GM23248 (cell line): ENCODE data around the gene TCAIM. TPM values are rescaled to one million over a fixed set of nuclear protein-coding genes. Genes with fewer than 3 reads are reported as not detected.
A peak's percentile ranks its signal among the peaks of the same experiment; 100 is the strongest.

Source experiments
- DNase-seq: peaks from one replicate; pipeline ENCODE4 v3.0.0-alpha.2; 2015
- H2AFZ ChIP-seq: fragments of 200-600 bp; sonication (generic); 2 replicates; pipeline ENCODE4 v1.6.1; 2016; ENCODE audit warnings: antibody characterized with exemption
- H3F3A ChIP-seq: fragments of 200-600 bp; sonication (generic); 2 replicates; pipeline ENCODE4 v1.6.1; 2016; ENCODE audit warnings: mild to moderate bottlenecking, antibody characterized with exemption, mixed run types; ENCODE audit not compliant: insufficient read depth
- H3K27ac ChIP-seq: fragments of 200-600 bp; sonication (generic); 2 replicates; pipeline ENCODE4 v1.5.1; 2016; ENCODE audit warnings: mild to moderate bottlenecking
- H3K27me3 ChIP-seq: fragments of 200-600 bp; sonication (generic); replicated peaks from 2 replicates; pipeline ENCODE4 v1.6.1; 2016; ENCODE audit warnings: mild to moderate bottlenecking; ENCODE audit not compliant: insufficient read depth
- H3K36me3 ChIP-seq: fragments of 200-600 bp; sonication (generic); 2 replicates; pipeline ENCODE4 v1.6.1; 2016; ENCODE audit warnings: low read depth, mild to moderate bottlenecking
- H3K4me1 ChIP-seq: fragments of 200-600 bp; sonication (generic); 2 replicates; pipeline ENCODE4 v1.6.1; 2016; ENCODE audit warnings: mild to moderate bottlenecking; ENCODE audit not compliant: insufficient read depth
- H3K4me2 ChIP-seq: fragments of 200-600 bp; sonication (generic); one replicate; pipeline ENCODE4 v1.6.1; 2016; ENCODE audit warnings: mild to moderate bottlenecking; ENCODE audit not compliant: unreplicated experiment
- H3K4me3 ChIP-seq: fragments of 200-600 bp; sonication (generic); 2 replicates; pipeline ENCODE4 v1.5.1; 2016; ENCODE audit warnings: mild to moderate bottlenecking
- H3K79me2 ChIP-seq: fragments of 200-600 bp; sonication (generic); 2 replicates; pipeline ENCODE4 v1.6.1; 2016; ENCODE audit warnings: mild to moderate bottlenecking; ENCODE audit not compliant: insufficient read depth
- H3K9ac ChIP-seq: fragments of 200-600 bp; sonication (generic); 2 replicates; pipeline ENCODE4 v1.6.1; 2016; ENCODE audit warnings: mild to moderate bottlenecking
- H3K9me2 ChIP-seq: fragments of 200-600 bp; sonication (generic); 2 replicates; pipeline ENCODE4 v1.6.1; 2016; ENCODE audit warnings: mixed run types, mild to moderate bottlenecking, moderate library complexity; ENCODE audit not compliant: insufficient read depth
- H3K9me3 ChIP-seq: fragments of 200-600 bp; sonication (generic); one replicate; pipeline ENCODE4 v1.6.1; 2017; ENCODE audit warnings: low read depth
- H4K20me1 ChIP-seq: fragments of 200-600 bp; sonication (generic); 2 replicates; pipeline ENCODE4 v1.6.0; 2016; ENCODE audit not compliant: insufficient read depth
- EZH2 ChIP-seq: fragments of 200-600 bp; sonication (generic); IDR thresholded peaks from 2 replicates; pipeline ENCODE4 v1.6.1; 2018; ENCODE audit warnings: antibody characterized with exemption, mild to moderate bottlenecking; ENCODE audit not compliant: insufficient read depth, poor library complexity, severe bottlenecking
- EZH2phosphoT487 ChIP-seq: fragments of 200-600 bp; sonication (generic); IDR thresholded peaks from 2 replicates; pipeline ENCODE4 v1.6.1; 2018; ENCODE audit warnings: antibody characterized with exemption, moderate library complexity, mild to moderate bottlenecking, low read depth; ENCODE audit not compliant: insufficient read depth
- WGBS, 2 experiments: methylation state at CpG; one replicate each; pipeline ENCODE4 v1.1.6; 2015 to 2017; ENCODE audit warnings: low lambda C conversion rate in 2 of 2, low coverage in 1 of 2; ENCODE audit errors: missing lambda C conversion rate in 2 of 2; 5-methylcytosine and 5-hydroxymethylcytosine counted together
- in situ Hi-C: fragments of 300-500 bp; cut with MboI; formaldehyde crosslinking; loops from 2 replicates; pipeline ENCODE4 v1.15.0; 2020
- polyA plus RNA-seq: library from polyadenylated mRNA; unstranded; fragments of >200 nt; fragmentation: Nextera tagmentation; extraction: Ambion mirVana; gene quantifications from 2 replicates; pipeline ENCODE4 v1.2.1, GENCODE V29; 2016
- total RNA-seq: library from RNA; depleted of rRNA; stranded (reverse); fragments of >200 nt; shearing (Covaris generic); gene quantifications from 2 replicates; pipeline ENCODE4 v1.2.3, GENCODE V29; 2014

Gene TCAIM
- total and polyA plus RNA-seq, 2 experiments from 2014 or later: 13.9 to 16.3 TPM

DNA sequence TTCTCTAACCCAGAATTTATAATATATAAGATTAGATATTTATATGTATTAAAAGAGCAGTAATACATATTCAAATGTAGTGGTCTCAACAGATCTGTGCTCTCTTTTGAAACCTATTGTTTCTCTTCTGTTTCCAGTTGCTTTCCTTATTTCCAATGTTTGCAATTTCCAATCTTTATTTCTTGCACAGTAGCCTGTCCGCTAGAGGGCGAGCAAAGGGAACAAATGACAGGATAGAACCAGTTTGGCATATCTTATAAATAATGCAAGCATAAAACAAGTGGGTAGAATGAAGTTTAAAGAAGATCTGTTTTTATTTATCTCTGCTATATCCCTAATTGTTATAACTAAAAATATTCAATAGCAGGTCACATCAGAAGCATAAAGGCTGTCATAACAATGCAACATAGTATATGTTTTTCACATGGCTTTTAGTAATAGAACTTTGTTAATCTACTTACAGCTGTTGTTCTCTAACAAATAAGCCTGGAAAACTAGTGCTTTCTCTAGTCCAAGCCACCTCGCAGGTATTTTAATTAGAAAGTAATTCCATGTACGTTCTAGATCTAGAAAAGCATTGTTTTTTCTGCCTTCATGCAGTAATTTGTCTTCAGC, 15.1 kb upstream of the TCAIM start:
- no peaks in the 10 kb centered on the region for H4K20me1 ChIP-seq
- no peaks in the 10 kb centered on the region for H3K9me3 ChIP-seq
- H3K4me2 ChIP-seq: no peak overlapping the region
- WGBS, 2 experiments: 0 to 1% methylated on average over 4 of the region's 4 CpGs
- no peaks in the 10 kb centered on the region for H3K27me3 ChIP-seq
- H3K36me3 ChIP-seq: no peaks in the 10 kb centered on the region
- no peak overlapping the region for H3K27ac ChIP-seq
- no peak overlapping the region for H3K4me3 ChIP-seq
- H3K4me1 ChIP-seq: no peaks in the 10 kb centered on the region
- no peaks in the 10 kb centered on the region for H3K79me2 ChIP-seq
- H3K9ac ChIP-seq: no peak overlapping the region
- H3F3A ChIP-seq: no peaks in the 10 kb centered on the region
- no peak overlapping the region for H2AFZ ChIP-seq
- H3K9me2 ChIP-seq: no peaks in the 10 kb centered on the region
- peak; percentile 80 for DNase-seq
- in situ Hi-C loops: no loop called here
- TF ChIP-seq EZH2 (no peak), EZH2phosphoT487 (no peak)

DNA sequence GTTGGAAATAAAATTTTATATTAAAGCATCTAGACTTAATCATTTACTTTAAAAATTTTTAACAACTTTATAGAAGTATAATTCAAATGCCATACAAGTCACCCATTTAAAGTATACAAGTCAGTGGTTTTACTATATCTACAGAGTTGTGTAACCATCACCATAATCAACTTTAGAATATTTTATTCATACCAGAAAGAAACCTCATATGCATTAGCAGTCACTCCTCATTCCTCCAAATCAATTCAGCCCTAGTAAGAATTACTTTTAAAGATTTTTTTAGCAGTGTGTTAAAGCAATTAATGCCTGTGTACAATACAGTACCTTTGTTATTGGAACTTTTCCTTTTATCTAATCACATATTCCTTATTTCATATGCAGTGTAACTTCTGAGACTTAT, 14.0 kb upstream of the TCAIM start:
- TF ChIP-seq EZH2phosphoT487 (no peak), EZH2 (no peak)
- H4K20me1 ChIP-seq: no peaks in the 10 kb centered on the region
- H3K9me2 ChIP-seq: no peaks in the 10 kb centered on the region
- no peak overlapping the region for H3K4me3 ChIP-seq
- no peak overlapping the region for H3K9ac ChIP-seq
- H3K36me3 ChIP-seq: no peaks in the 10 kb centered on the region
- in situ Hi-C loops: no loop called here
- 0 out of 2 replicates have a peak, but pooled peaks cover 6% of the 10 kb centered on the region for H3K27me3 ChIP-seq
- no peaks in the 10 kb centered on the region for H3K9me3 ChIP-seq
- H3K4me2 ChIP-seq: no peak overlapping the region
- no peaks in the 10 kb centered on the region for H3K4me1 ChIP-seq
- H2AFZ ChIP-seq: no peak overlapping the region
- H3K27ac ChIP-seq: no peak overlapping the region
- DNase-seq: no peak
- H3K79me2 ChIP-seq: no peaks in the 10 kb centered on the region
- no peaks in the 10 kb centered on the region for H3F3A ChIP-seq

DNA sequence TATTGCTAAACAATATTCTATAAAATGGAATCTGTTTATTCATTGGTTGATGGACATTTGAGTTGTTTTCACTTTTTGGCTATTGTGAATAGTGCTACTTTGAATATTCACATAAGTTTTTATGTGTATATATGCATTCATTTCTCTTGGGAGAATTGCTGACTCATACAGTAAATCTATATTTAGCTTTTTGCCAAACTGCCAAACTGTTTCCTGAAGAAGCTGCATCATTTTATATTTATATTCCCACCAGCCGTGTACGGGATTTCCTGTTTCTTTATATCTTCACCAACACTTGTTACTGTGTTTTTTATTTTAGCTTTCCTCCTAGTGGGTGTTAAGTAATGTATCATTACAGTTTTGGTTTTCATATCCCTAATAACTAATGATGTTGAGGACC, 12.5 kb upstream of the TCAIM start:
- Histone ChIP-seq H3K9me2 (no peaks in the 10 kb centered on the region), H4K20me1 (no peaks in the 10 kb centered on the region), H3K79me2 (no peaks in the 10 kb centered on the region), H3K36me3 (no peaks in the 10 kb centered on the region), H3K4me2 (no peak overlapping the region), H3K9me3 (no peaks in the 10 kb centered on the region), H3K4me3 (no peak overlapping the region), H2AFZ (no peak overlapping the region), H3K4me1 (no peaks in the 10 kb centered on the region), H3K9ac (no peak overlapping the region), H3K27ac (no peak overlapping the region), H3F3A (no peaks in the 10 kb centered on the region), H3K27me3 (0 out of 2 replicates have a peak, but pooled peaks cover 6% of the 10 kb centered on the region)
- DNase-seq: peak; percentile 57
- TF ChIP-seq EZH2phosphoT487 (no peak), EZH2 (no peak)
- in situ Hi-C loops: no loop called here
- WGBS, 2 experiments: 0 to 5% methylated on average over 2 of the region's 2 CpGs

GRCh38 chr3:44326515-44326914, 12.1 kb upstream of the TCAIM start:
- H4K20me1 ChIP-seq: no peaks in the 10 kb centered on the region
- 0 out of 2 replicates have a peak, but pooled peaks cover 6% of the 10 kb centered on the region for H3K27me3 ChIP-seq
- no peaks in the 10 kb centered on the region for H3F3A ChIP-seq
- no peaks in the 10 kb centered on the region for H3K4me1 ChIP-seq
- H3K79me2 ChIP-seq: no peaks in the 10 kb centered on the region
- TF ChIP-seq EZH2 (no peak), EZH2phosphoT487 (no peak)
- no peak overlapping the region for H3K4me2 ChIP-seq
- no peak overlapping the region for H2AFZ ChIP-seq
- 41 to 45% methylated on average over 3 of the region's 3 CpGs for WGBS, 2 experiments
- no peak overlapping the region for H3K4me3 ChIP-seq
- no peaks in the 10 kb centered on the region for H3K9me3 ChIP-seq
- no peak for DNase-seq
- in situ Hi-C loops: no loop called here
- H3K9me2 ChIP-seq: no peaks in the 10 kb centered on the region
- H3K36me3 ChIP-seq: no peaks in the 10 kb centered on the region
- no peak overlapping the region for H3K27ac ChIP-seq
- H3K9ac ChIP-seq: no peak overlapping the region

DNA sequence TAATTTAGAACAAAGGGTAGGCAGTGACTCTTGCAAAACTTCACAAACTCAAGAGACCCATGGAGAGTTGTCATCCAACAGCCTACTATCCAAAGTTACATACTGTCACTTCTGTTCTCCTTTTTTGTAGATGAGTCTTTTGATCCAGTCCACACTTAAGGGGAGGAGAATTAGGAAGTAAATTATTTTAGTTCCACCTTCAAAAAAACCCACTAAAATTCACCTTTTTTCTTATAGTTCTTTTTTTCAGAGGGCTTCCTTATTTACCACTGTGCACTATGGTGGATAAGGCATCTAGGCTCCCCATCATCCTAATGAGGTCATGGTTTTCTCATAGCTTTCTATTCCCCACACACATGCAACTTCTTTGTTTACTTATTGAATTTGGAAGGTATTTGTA, 8.6 kb upstream of the TCAIM start:
- no peaks in the 10 kb centered on the region for H3K79me2 ChIP-seq
- 0 out of 2 replicates have a peak, but pooled peaks cover 14% of the 10 kb centered on the region for H3K27me3 ChIP-seq
- H3K36me3 ChIP-seq: no peaks in the 10 kb centered on the region
- no peak overlapping the region for H3K4me3 ChIP-seq
- TF ChIP-seq EZH2 (no peak), EZH2phosphoT487 (no peak)
- in situ Hi-C loops: no loop called here
- no peaks in the 10 kb centered on the region for H3K9me3 ChIP-seq
- no peaks in the 10 kb centered on the region for H3K4me1 ChIP-seq
- no peak overlapping the region for H2AFZ ChIP-seq
- H3F3A ChIP-seq: no peaks in the 10 kb centered on the region
- no peak overlapping the region for H3K9ac ChIP-seq
- no peaks in the 10 kb centered on the region for H4K20me1 ChIP-seq
- DNase-seq: no peak
- no peak overlapping the region for H3K4me2 ChIP-seq
- H3K9me2 ChIP-seq: no peaks in the 10 kb centered on the region
- no peak overlapping the region for H3K27ac ChIP-seq
